ENCODE measurements around the gene MPPE1.
"Not testable (repeated sequence)": the region's sequence is repeated elsewhere in the genome, so short reads cannot be mapped to it uniquely, and the experiment has no call there.

The MPPE1 gene

GRCh38 chr18:11908182-11909060 is at the start of gene MPPE1:
Gene MPPE1, minus strand, starts transcription at chr18:11908317. Its CDS starts 11,053 bp downstream, at chr18:11897264.
- peak within 1 kb of the TSS; percentile 74 for H3K4me3 ChIP-seq (ENCODE audit: low read depth, low read length)

GRCh38 chr18:11957636-11958035 is 49.5 kb upstream of the MPPE1 start:
- H3K4me3 ChIP-seq (ENCODE audit: low read depth, low read length), result no peak overlapping the region

GRCh38 chr18:11956371-11957308 is 48.5 kb upstream of the MPPE1 start:
- no peak overlapping the region for H3K4me3 ChIP-seq (ENCODE audit: low read depth, low read length)

GRCh38 chr18:11955239-11956029 is 47.3 kb upstream of the MPPE1 start:
- H3K4me3 ChIP-seq (ENCODE audit: low read depth, low read length), result no peak overlapping the region

GRCh38 chr18:11953113-11953512 is 45.0 kb upstream of the MPPE1 start:
- no peak overlapping the region for H3K4me3 ChIP-seq (ENCODE audit: low read depth, low read length)

GRCh38 chr18:11951390-11951851 is 43.3 kb upstream of the MPPE1 start:
- no peak overlapping the region for H3K4me3 ChIP-seq (ENCODE audit: low read depth, low read length)

- no peak overlapping the region for H3K4me3 ChIP-seq (ENCODE audit: low read depth, low read length)
Measured at GRCh38 chr18:11950824-11951223, 42.7 kb upstream of the MPPE1 start.

GRCh38 chr18:11948852-11949523 is 40.9 kb upstream of the MPPE1 start:
- no peak overlapping the region for H3K4me3 ChIP-seq (ENCODE audit: low read depth, low read length)

- peak overlapping the region; percentile 48 for H3K4me3 ChIP-seq (ENCODE audit: low read depth, low read length)
Measured at GRCh38 chr18:11947214-11948191, 39.4 kb upstream of the MPPE1 start.

GRCh38 chr18:11946756-11947155 is 38.6 kb upstream of the MPPE1 start:
- no peak overlapping the region for H3K4me3 ChIP-seq (ENCODE audit: low read depth, low read length)

GRCh38 chr18:11945834-11946659 is 37.9 kb upstream of the MPPE1 start:
- not testable (repeated sequence) for H3K4me3 ChIP-seq (ENCODE audit: low read depth, low read length)

- H3K4me3 ChIP-seq (ENCODE audit: low read depth, low read length), result no peak overlapping the region
Measured at GRCh38 chr18:11944786-11945185, 36.7 kb upstream of the MPPE1 start.

GRCh38 chr18:11944252-11944651 is 36.1 kb upstream of the MPPE1 start:
- no peak overlapping the region for H3K4me3 ChIP-seq (ENCODE audit: low read depth, low read length)

- no peak overlapping the region for H3K4me3 ChIP-seq (ENCODE audit: low read depth, low read length)
Measured at GRCh38 chr18:11943551-11943950, 35.4 kb upstream of the MPPE1 start.

- H3K4me3 ChIP-seq (ENCODE audit: low read depth, low read length), result no peak overlapping the region
Measured at GRCh38 chr18:11940956-11941355, 32.8 kb upstream of the MPPE1 start.

- H3K4me3 ChIP-seq (ENCODE audit: low read depth, low read length), result no peak overlapping the region
Measured at GRCh38 chr18:11937874-11938478, 29.9 kb upstream of the MPPE1 start.

GRCh38 chr18:11932393-11932792 is 24.3 kb upstream of the MPPE1 start:
- H3K4me3 ChIP-seq (ENCODE audit: low read depth, low read length), result no peak overlapping the region

GRCh38 chr18:11927497-11927896 is 19.4 kb upstream of the MPPE1 start:
- no peak overlapping the region for H3K4me3 ChIP-seq (ENCODE audit: low read depth, low read length)
